HG02571 (cell line): ENCODE results near the gene NEUROD2.

ENCODE experiments used
- ATAC-seq: cut with Tn5 transposase; IDR thresholded peaks from one replicate; pipeline ENCODE4 v1.9.1; 2021; ENCODE audit warnings: mild to moderate bottlenecking, moderate library complexity; ENCODE audit not compliant: unreplicated experiment

NEUROD2 gene

GRCh38 chr17:39618956-39619785 is 11.5 kb upstream of the NEUROD2 start:
- no peak for ATAC-seq

- no peak for ATAC-seq
These were observed 10.7 kb upstream of the NEUROD2 start for GRCh38 chr17:39618246-39618913.

GRCh38 chr17:39617446-39618245 is 9.9 kb upstream of the NEUROD2 start:
- ATAC-seq: no peak

- ATAC-seq: no peak
These were observed 9.4 kb upstream of the NEUROD2 start for GRCh38 chr17:39617100-39617445.

- no peak for ATAC-seq
These were observed 7.7 kb upstream of the NEUROD2 start for GRCh38 chr17:39615434-39615833.

- no peak for ATAC-seq
These were observed 6.9 kb upstream of the NEUROD2 start for GRCh38 chr17:39614545-39615157.

GRCh38 chr17:39612935-39613464 is 5.3 kb upstream of the NEUROD2 start:
- no peak for ATAC-seq

GRCh38 chr17:39612291-39612894 is 4.7 kb upstream of the NEUROD2 start:
- no peak for ATAC-seq

GRCh38 chr17:39611401-39612112 is 3.8 kb upstream of the NEUROD2 start:
- no peak for ATAC-seq

- ATAC-seq: no peak
These were observed 1.8 kb upstream of the NEUROD2 start for GRCh38 chr17:39609416-39610025.

GRCh38 chr17:39608142-39608981 is 642 bp upstream of the NEUROD2 start:
- no peak for ATAC-seq

GRCh38 chr17:39607057-39607850 is 466 bp downstream of the NEUROD2 start:
- ATAC-seq: no peak

GRCh38 chr17:39606434-39607056 is 1.2 kb downstream of the NEUROD2 start:
- no peak for ATAC-seq

- no peak for ATAC-seq
These were observed 2.0 kb downstream of the NEUROD2 start for GRCh38 chr17:39605492-39606433.

GRCh38 chr17:39604911-39605491 is 2.7 kb downstream of the NEUROD2 start:
- no peak for ATAC-seq
